ENCODE data around the gene SNAPC2. TPM values are rescaled to one million over a fixed set of nuclear protein-coding genes. Genes with fewer than 3 reads are reported as not detected.

Gene SNAPC2
- total and polyA plus RNA-seq, 8 donors: 4.9 to 12.0 (median 8.0) TPM

GRCh38 chr19:7902796-7903243 is 17.3 kb upstream of the SNAPC2 start:
- peak in 3 of 4 donors; percentile 6 to 10 (median 7) for ATAC-seq
- peak overlapping the region; percentile 42 to 93 (median 66) for H3K4me3 ChIP-seq
- H3K27me3 ChIP-seq: no peaks in the 10 kb centered on the region
- peak overlapping the region; percentile 63 to 86 (median 75) for H3K27ac ChIP-seq
- no peaks in the 10 kb centered on the region for H3K36me3 ChIP-seq
- no peaks in the 10 kb centered on the region for H3K9me3 ChIP-seq
- H3K4me1 ChIP-seq: peaks cover 3 to 14% (median 10%) of the 10 kb centered on the region in 3 donors
- intact Hi-C loops (cut with DNase I): no loop called here
- no peak for TF ChIP-seq CTCF (IDR thresholded peaks at IDR 0.05)
- DNase-seq: peak in 4 of 6 donors; percentile 48 to 71 (median 60)
- no peak for FAIRE-seq
- WGBS, 2 donors: 5 to 6% methylated on average over 20 of the region's 20 CpGs

- intact Hi-C loops (cut with DNase I): no loop called here
- peak within 1 kb of the TSS; percentile 63 to 89 (median 83) for H3K27ac ChIP-seq
These were observed 16.7 kb upstream of the SNAPC2 start, which contains the start of gene MAP2K7 for GRCh38 chr19:7903244-7904073. TSS of gene MAP2K7 (plus strand) at chr19:7903877. CDS start at chr19:7903945, 68 bp downstream.

GRCh38 chr19:7904074-7905020 is 15.8 kb upstream of the SNAPC2 start:
- intact Hi-C loops (cut with DNase I): no loop called here
- WGBS, 2 donors: 5 to 14% methylated on average over 26 to 63 of the region's 68 CpGs
- Histone ChIP-seq H3K27ac (peak overlapping the region; percentile 39 to 89 (median 66)), H3K4me3 (peak overlapping the region; percentile 53 to 93 (median 82)), H3K36me3 (no peaks in the 10 kb centered on the region), H3K27me3 (no peaks in the 10 kb centered on the region), H3K4me1 (peaks cover 3 to 14% (median 10%) of the 10 kb centered on the region in 3 donors), H3K9me3 (no peaks in the 10 kb centered on the region)
- FAIRE-seq (no peak), DNase-seq (peak in 5 of 6 donors; percentile 60 to 89 (median 73)), ATAC-seq (peak; percentile 35 to 62 (median 44))
- no peak for TF ChIP-seq CTCF (IDR thresholded peaks at IDR 0.05)

More at GRCh38 chr19:7903244-7904073, 16.7 kb upstream of the SNAPC2 start, which contains the start of gene MAP2K7:
- Histone ChIP-seq H3K27me3 (no peaks in the 10 kb centered on the region), H3K9me3 (no peaks in the 10 kb centered on the region), H3K4me3 (peak within 1 kb of the TSS; percentile 53 to 93 (median 82)), H3K4me1 (peaks cover 3 to 14% (median 10%) of the 10 kb centered on the region in 3 donors), H3K36me3 (no peaks in the 10 kb centered on the region)
- DNase-seq (peak; percentile 99 to 100 (median 100)), FAIRE-seq (peak; percentile 83), ATAC-seq (peak; percentile 87 to 93 (median 90))
- WGBS, 2 donors: 0 to 1% methylated on average over 72 to 89 of the region's 89 CpGs
- peak in 2 of 4 donors; percentile 20 to 21 for TF ChIP-seq CTCF (IDR thresholded peaks at IDR 0.05)

- ATAC-seq (no peak), FAIRE-seq (no peak), DNase-seq (peak in 5 of 6 donors; percentile 13 to 80 (median 31))
- intact Hi-C loops (cut with DNase I): no loop called here
- WGBS, 2 donors: 60 to 76% methylated on average over 10 of the region's 10 CpGs
- no peak overlapping the region for H3K27ac ChIP-seq
- TF ChIP-seq CTCF (IDR thresholded peaks at IDR 0.05): no peak
- H3K36me3 ChIP-seq: peaks cover 0 to 4% (median under 1%) of the 10 kb centered on the region in 3 donors
- no peaks in the 10 kb centered on the region for H3K9me3 ChIP-seq
- H3K27me3 ChIP-seq: no peaks in the 10 kb centered on the region
- H3K4me3 ChIP-seq: peak overlapping the region in 2 of 4 donors; percentile 89 to 93
- peaks cover 3 to 14% (median 10%) of the 10 kb centered on the region in 3 donors for H3K4me1 ChIP-seq
These were observed 14.9 kb upstream of the SNAPC2 start for GRCh38 chr19:7905268-7905667.
